A549 treated with GW870086 at 1 μM for 4 hours (cell line): ENCODE results near the gene PHLDA1. TPM values are rescaled to one million over a fixed set of nuclear protein-coding genes. Genes with fewer than 3 reads are reported as not detected.

Experiments
- total RNA-seq: library from RNA; stranded (reverse); fragments of 200-300 nt; extraction: Qiagen RNA extraction; gene quantifications from 5 replicates; pipeline ENCODE4 v1.2.3, GENCODE V29; 2022; ENCODE audit warnings: low read depth

The PHLDA1 gene
- 25.5 to 44.4 TPM (median 42.4 TPM) in 5 replicates for total RNA-seq

GRCh38 chr12:76031414-76032042 is at the start of gene PHLDA1:
Gene PHLDA1 (minus strand): TSS chr12:76031776.

Other genes with a start within 250 kb of the PHLDA1 start
- 522 to 674 TPM (median 642 TPM) in 5 replicates for gene NAP1L1, start 52.9 kb upstream of the PHLDA1 start, total RNA-seq